AML-193 (cell line): Measurements from ENCODE around the gene DCTN3.
"Not testable (repeated sequence)": the region's sequence is repeated elsewhere in the genome, so short reads cannot be mapped to it uniquely, and the experiment has no call there.

Experiments
- DNase-seq, 2 experiments: peaks; one replicate each; lab custom pipeline; 2025; lab: John Stamatoyannopoulos, UW

The DCTN3 gene

GRCh38 chr9:34647084-34647403 is 26.7 kb upstream of the DCTN3 start:
- DNase-seq: no peak

GRCh38 chr9:34646211-34647083 is 26.2 kb upstream of the DCTN3 start, which contains the start of gene GALT:
Gene GALT (plus strand): TSS chr9:34646675. CDS start chr9:34646705, 30 bp downstream.
- peak; percentile 64 to 75 for DNase-seq

- no peak for DNase-seq
Observed at GRCh38 chr9:34644766-34645314, 24.5 kb upstream of the DCTN3 start.

- no peak for DNase-seq
Observed at GRCh38 chr9:34642679-34643078, 22.4 kb upstream of the DCTN3 start.

GRCh38 chr9:34639322-34639721 is 19.0 kb upstream of the DCTN3 start:
- not testable (repeated sequence) for DNase-seq

GRCh38 chr9:34638138-34638445 is 17.8 kb upstream of the DCTN3 start:
- DNase-seq: no peak

- peak; percentile 69 to 84 for DNase-seq
Observed at GRCh38 chr9:34637356-34638137, 17.3 kb upstream of the DCTN3 start, which contains the start of gene SIGMAR1. Gene SIGMAR1 (minus strand): TSS chr9:34637787. CDS start chr9:34637697, 90 bp downstream.

GRCh38 chr9:34636791-34637355 is 16.6 kb upstream of the DCTN3 start:
- no peak for DNase-seq

GRCh38 chr9:34635556-34635955 is 15.3 kb upstream of the DCTN3 start:
- no peak for DNase-seq

GRCh38 chr9:34634551-34635248 is 14.4 kb upstream of the DCTN3 start:
- DNase-seq: no peak

- peak; percentile 75 to 79 for DNase-seq
Observed at GRCh38 chr9:34633851-34634550, 13.7 kb upstream of the DCTN3 start.

GRCh38 chr9:34633166-34633565 is 12.9 kb upstream of the DCTN3 start:
- DNase-seq: no peak

- DNase-seq: no peak
Observed at GRCh38 chr9:34630402-34631154, 10.3 kb upstream of the DCTN3 start.

GRCh38 chr9:34629491-34629808 is 9.2 kb upstream of the DCTN3 start:
- no peak for DNase-seq

- no peak for DNase-seq
Observed at GRCh38 chr9:34628656-34629490, 8.6 kb upstream of the DCTN3 start, which contains the start of gene ARID3C. Gene ARID3C (minus strand): TSS chr9:34629066. CDS start chr9:34628014, 1,052 bp downstream.

- DNase-seq: no peak
Observed at GRCh38 chr9:34627716-34628655, 7.7 kb upstream of the DCTN3 start.

GRCh38 chr9:34625186-34625486 is 4.8 kb upstream of the DCTN3 start:
- DNase-seq: no peak

GRCh38 chr9:34624475-34625185 is 4.3 kb upstream of the DCTN3 start:
- DNase-seq: no peak
